Aorta (tissue), 5 donors: Measurements from ENCODE around the gene TGFBI. TPM values are rescaled to one million over a fixed set of nuclear protein-coding genes. Genes with fewer than 3 reads are reported as not detected.
A peak's percentile ranks its signal among the peaks of the same experiment; 100 is the strongest.

ENCODE experiments used
- ATAC-seq: fragments of 200-7000 bp; cut with Tn5 transposase; one replicate; pipeline ENCODE4 v1.9.1; 2022; ENCODE audit warnings: moderate library complexity; ENCODE audit not compliant: low FRiP score
- DNase-seq, 2 donors: peaks; one replicate each; pipeline ENCODE4 v3.0.0-alpha.2; 2020
- H3K27ac ChIP-seq, 2 donors: one replicate each; pipeline ENCODE4 v1.5.1; 2013; ENCODE audit warnings: low read length in 2 of 2, mild to moderate bottlenecking in 2 of 2, moderate library complexity in 2 of 2, control low read depth in 1 of 2, inconsistent platforms in 1 of 2, low read depth in 1 of 2
- H3K27me3 ChIP-seq, 2 donors: one replicate each; pipeline ENCODE4 v1.6.1; 2013; ENCODE audit warnings: control low read depth in 1 of 2, low read length in 1 of 2, mild to moderate bottlenecking in 1 of 2, moderate library complexity in 1 of 2; ENCODE audit not compliant: insufficient read depth in 2 of 2, control insufficient read depth in 1 of 2
- H3K36me3 ChIP-seq, 2 donors: one replicate each; pipeline ENCODE4 v1.6.1; 2013; ENCODE audit warnings: control low read depth in 1 of 2, low read length in 1 of 2, mild to moderate bottlenecking in 1 of 2; ENCODE audit not compliant: insufficient read depth in 2 of 2, control insufficient read depth in 1 of 2
- H3K4me1 ChIP-seq, 2 donors: one replicate each; pipeline ENCODE4 v1.6.1; 2013; ENCODE audit warnings: low read length in 2 of 2, control low read depth in 1 of 2, mild to moderate bottlenecking in 1 of 2, moderate library complexity in 1 of 2; ENCODE audit not compliant: insufficient read depth in 2 of 2, control insufficient read depth in 1 of 2
- H3K4me3 ChIP-seq, 2 donors: one replicate each; pipeline ENCODE4 v1.5.1; 2013; ENCODE audit warnings: low read length in 2 of 2, control low read depth in 1 of 2, mild to moderate bottlenecking in 1 of 2
- H3K9me3 ChIP-seq: one replicate; pipeline ENCODE4 v1.6.1; 2013; ENCODE audit warnings: mild to moderate bottlenecking, low read length; ENCODE audit not compliant: control insufficient read depth
- WGBS, 2 donors: extraction: QIAGEN DNeasy Blood & Tissue Kit; methylation state at CpG; one replicate each; pipeline ENCODE4 v1.1.7; 2013; 5-methylcytosine and 5-hydroxymethylcytosine counted together
- intact Hi-C, 2 donors: fragments of 100-400 bp; cut with DNase I; formaldehyde crosslinking; loops; one replicate each; pipeline versions ENCODE4 v1.14.2 to v1.15.0; 2022
- polyA plus RNA-seq, 2 donors: library from polyadenylated mRNA; stranded (reverse); fragments of 200-250 nt; gene quantifications; one replicate each; pipeline ENCODE4 v1.2.3, GENCODE V29; 2013
- total RNA-seq, 2 donors: library from RNA; stranded (reverse); fragmentation: NEBNext Ultra II Directional; extraction: Animal tissue kit (Norgen Biotek cat#: 25700); gene quantifications; one replicate each; pipeline ENCODE4 v1.2.1, GENCODE V29; 2021
- donor health status: healthy with polysubstance abuse.
- donor health status: Bipolar disorder and iron deficiency.
- donor health status: DM: no; HTN: no; CAD: no.
- donor health status: DM: no; HTN: no; CAD: no.
- donor health status: DM: yes; HTN: yes; CAD: no.

The TGFBI gene
- total and polyA plus RNA-seq, 4 donors: 83.3 to 335 (median 207) TPM

GRCh38 chr5:136052692-136053335 is 24.0 kb downstream of the TGFBI start:
- Histone ChIP-seq H3K4me3 (no peak overlapping the region), H3K36me3 (peaks cover 0 to 3% of the 10 kb centered on the region in 2 donors), H3K4me1 (no peaks in the 10 kb centered on the region), H3K27me3 (no peaks in the 10 kb centered on the region), H3K9me3 (no peaks in the 10 kb centered on the region), H3K27ac (peak overlapping the region; percentile 3 to 15)
- intact Hi-C loops: loop anchor here in 1 of 2 donors (10.0 kb wide), 1 partner anchor 108 kb away; no protein-coding TSS in a partner anchor
- 95 to 96% methylated on average over 13 of the region's 13 CpGs for WGBS, 2 donors
- ATAC-seq: no peak
- peak; percentile 38 to 61 for DNase-seq

GRCh38 chr5:136053336-136054141 is 24.8 kb downstream of the TGFBI start:
- intact Hi-C loops: loop anchor here in 1 of 2 donors (10.0 kb wide), 1 partner anchor 109 kb away; no protein-coding TSS in a partner anchor
- DNase-seq (peak; percentile 67 to 84), ATAC-seq (peak; percentile 68)
- Histone ChIP-seq H3K27me3 (no peaks in the 10 kb centered on the region), H3K4me3 (no peak overlapping the region), H3K4me1 (no peaks in the 10 kb centered on the region), H3K36me3 (peaks cover 0 to 3% of the 10 kb centered on the region in 2 donors), H3K9me3 (no peaks in the 10 kb centered on the region), H3K27ac (peak overlapping the region; percentile 15 to 31)
- WGBS, 2 donors: 8 to 16% methylated on average over 6 of the region's 6 CpGs

GRCh38 chr5:136054142-136055019 is 25.6 kb downstream of the TGFBI start:
- 42 to 62% methylated on average over 7 of the region's 7 CpGs for WGBS, 2 donors
- Histone ChIP-seq H3K4me3 (no peak overlapping the region), H3K27ac (peak overlapping the region; percentile 4 to 31), H3K36me3 (peaks cover 0 to 2% of the 10 kb centered on the region in 2 donors), H3K4me1 (peaks cover 0 to 3% of the 10 kb centered on the region in 2 donors), H3K9me3 (no peaks in the 10 kb centered on the region), H3K27me3 (no peaks in the 10 kb centered on the region)
- intact Hi-C loops: loop anchor here (5.0 to 10.0 kb wide), 3 partner anchors 37 to 110 kb away; no protein-coding TSS in a partner anchor
- DNase-seq (peak; percentile 2 to 44), ATAC-seq (no peak)

- Histone ChIP-seq H3K36me3 (no peaks in the 10 kb centered on the region), H3K27me3 (no peaks in the 10 kb centered on the region), H3K27ac (no peak overlapping the region), H3K9me3 (no peaks in the 10 kb centered on the region), H3K4me3 (no peak overlapping the region), H3K4me1 (peaks cover 0 to 3% of the 10 kb centered on the region in 2 donors)
- ATAC-seq: no peak
- intact Hi-C loops: loop anchor here (5.0 to 10.0 kb wide), 3 partner anchors 38 to 111 kb away; no protein-coding TSS in a partner anchor
- peak; percentile 16 to 59 for DNase-seq
- 83 to 90% methylated on average over 14 of the region's 14 CpGs for WGBS, 2 donors
Observed at GRCh38 chr5:136055612-136056309, 27.0 kb downstream of the TGFBI start.

- ATAC-seq (no peak), DNase-seq (peak; percentile 17 to 28)
- intact Hi-C loops: loop anchor here (5.0 to 10.0 kb wide), 3 partner anchors 39 to 112 kb away; no protein-coding TSS in a partner anchor
- Histone ChIP-seq H3K9me3 (no peaks in the 10 kb centered on the region), H3K27me3 (no peaks in the 10 kb centered on the region), H3K4me3 (no peak overlapping the region), H3K4me1 (peaks cover 0 to 3% of the 10 kb centered on the region in 2 donors), H3K36me3 (no peaks in the 10 kb centered on the region), H3K27ac (peak overlapping the region in 1 of 2 donors; percentile 85)
- 92 to 97% methylated on average over 5 of the region's 5 CpGs for WGBS, 2 donors
Observed at GRCh38 chr5:136056336-136056735, 27.5 kb downstream of the TGFBI start.

GRCh38 chr5:136056771-136057335 is 28.1 kb downstream of the TGFBI start:
- Histone ChIP-seq H3K9me3 (no peaks in the 10 kb centered on the region), H3K4me1 (peaks cover 0 to 3% of the 10 kb centered on the region in 2 donors), H3K36me3 (no peaks in the 10 kb centered on the region), H3K27me3 (no peaks in the 10 kb centered on the region), H3K27ac (peak overlapping the region; percentile 78 to 85), H3K4me3 (no peak overlapping the region)
- intact Hi-C loops: loop anchor here (5.0 to 10.0 kb wide), 3 partner anchors 40 to 112 kb away; no protein-coding TSS in a partner anchor
- ATAC-seq (no peak), DNase-seq (peak; percentile 18 to 63)
- WGBS, 2 donors: 80 to 90% methylated on average over 8 of the region's 8 CpGs

- peak overlapping the region; percentile 78 to 85 for H3K27ac ChIP-seq
- WGBS, 2 donors: 38 to 46% methylated on average over 5 of the region's 5 CpGs
- H3K36me3 ChIP-seq: no peaks in the 10 kb centered on the region
- intact Hi-C loops: loop anchor here (1.0 to 10.0 kb wide), 6 partner anchors 25 to 113 kb away; no protein-coding TSS in a partner anchor
- H3K4me3 ChIP-seq: no peak overlapping the region
- H3K9me3 ChIP-seq: no peaks in the 10 kb centered on the region
- ATAC-seq (no peak), DNase-seq (peak; percentile 42 to 52)
- no peaks in the 10 kb centered on the region for H3K27me3 ChIP-seq
- H3K4me1 ChIP-seq: peaks cover 0 to 3% of the 10 kb centered on the region in 2 donors
Observed at GRCh38 chr5:136057401-136058038, 28.7 kb downstream of the TGFBI start.
